ENCODE data around the gene ANP32B.
"Not testable (repeated sequence)": the region's sequence is repeated elsewhere in the genome, so short reads cannot be mapped to it uniquely, and the experiment has no call there.

Gene ANP32B

GRCh38 chr9:97940233-97940632 is 42.9 kb upstream of the ANP32B start:
- H3K36me3 ChIP-seq: no peaks in the 10 kb centered on the region
- no peaks in the 10 kb centered on the region for H3K9me3 ChIP-seq
- TF ChIP-seq CTCF (IDR thresholded peaks at IDR 0.05; ENCODE audit: low read depth, low read length): no peak
- H3K4me3 ChIP-seq (ENCODE audit: low read depth, low read length): no peak overlapping the region
- H3K4me1 ChIP-seq: no peaks in the 10 kb centered on the region
- H3K27me3 ChIP-seq: peaks cover 72% of the 10 kb centered on the region
- DNase-seq: no peak

- no peak overlapping the region for H3K4me3 ChIP-seq (ENCODE audit: low read depth, low read length)
- no peak for TF ChIP-seq CTCF (IDR thresholded peaks at IDR 0.05; ENCODE audit: low read depth, low read length)
- no peaks in the 10 kb centered on the region for H3K4me1 ChIP-seq
- H3K36me3 ChIP-seq: no peaks in the 10 kb centered on the region
- H3K27me3 ChIP-seq: peaks cover 66% of the 10 kb centered on the region
- no peaks in the 10 kb centered on the region for H3K9me3 ChIP-seq
- DNase-seq: no peak
Measured at GRCh38 chr9:97940741-97941140, 42.4 kb upstream of the ANP32B start.

- no peak for TF ChIP-seq CTCF (IDR thresholded peaks at IDR 0.05; ENCODE audit: low read depth, low read length)
- no peaks in the 10 kb centered on the region for H3K9me3 ChIP-seq
Measured at GRCh38 chr9:97941323-97941722, 41.8 kb upstream of the ANP32B start.

GRCh38 chr9:97943308-97943855 is 39.8 kb upstream of the ANP32B start:
- no peaks in the 10 kb centered on the region for H3K4me1 ChIP-seq

More at GRCh38 chr9:97941323-97941722, 41.8 kb upstream of the ANP32B start:
- no peaks in the 10 kb centered on the region for H3K4me1 ChIP-seq
- DNase-seq: no peak
- H3K4me3 ChIP-seq (ENCODE audit: low read depth, low read length): no peak overlapping the region
- no peaks in the 10 kb centered on the region for H3K36me3 ChIP-seq
- peaks cover 61% of the 10 kb centered on the region for H3K27me3 ChIP-seq

GRCh38 chr9:97944612-97945011 is 38.5 kb upstream of the ANP32B start:
- TF ChIP-seq CTCF (IDR thresholded peaks at IDR 0.05; ENCODE audit: low read depth, low read length): no peak
- Histone ChIP-seq H3K27me3 (peaks cover 46% of the 10 kb centered on the region), H3K36me3 (no peaks in the 10 kb centered on the region), H3K4me3 (ENCODE audit: low read depth, low read length) (no peak overlapping the region), H3K9me3 (no peaks in the 10 kb centered on the region), H3K4me1 (no peaks in the 10 kb centered on the region)
- no peak for DNase-seq

More at GRCh38 chr9:97943308-97943855, 39.8 kb upstream of the ANP32B start:
- Histone ChIP-seq H3K36me3 (no peaks in the 10 kb centered on the region), H3K4me3 (ENCODE audit: low read depth, low read length) (no peak overlapping the region), H3K27me3 (peaks cover 46% of the 10 kb centered on the region), H3K9me3 (no peaks in the 10 kb centered on the region)
- no peak for TF ChIP-seq CTCF (IDR thresholded peaks at IDR 0.05; ENCODE audit: low read depth, low read length)
- no peak for DNase-seq

- not testable (repeated sequence) for H3K4me1 ChIP-seq; H3K36me3 ChIP-seq; DNase-seq; H3K4me3 ChIP-seq (ENCODE audit: low read depth, low read length); H3K9me3 ChIP-seq
- H3K27me3 ChIP-seq: peaks cover 48% of the 10 kb centered on the region
Measured at GRCh38 chr9:97945470-97945869, 37.7 kb upstream of the ANP32B start.

- H3K36me3 ChIP-seq; H3K4me1 ChIP-seq; DNase-seq; H3K4me3 ChIP-seq (ENCODE audit: low read depth, low read length); H3K9me3 ChIP-seq: not testable (repeated sequence)
- H3K27me3 ChIP-seq: peaks cover 39% of the 10 kb centered on the region
Measured at GRCh38 chr9:97947094-97947493, 36.0 kb upstream of the ANP32B start.

GRCh38 chr9:97950873-97951272 is 32.3 kb upstream of the ANP32B start:
- not testable (repeated sequence) for H3K9me3 ChIP-seq; H3K4me1 ChIP-seq; DNase-seq; H3K4me3 ChIP-seq (ENCODE audit: low read depth, low read length); H3K36me3 ChIP-seq
- H3K27me3 ChIP-seq: peaks cover 27% of the 10 kb centered on the region
